CD4-positive, alpha-beta T cell treated with Interleukin-6 for 4 hours (primary cell): Measurements from ENCODE around the gene CATSPER3.
"Not testable (repeated sequence)": the region's sequence is repeated elsewhere in the genome, so short reads cannot be mapped to it uniquely, and the experiment has no call there.

Experiments used
- DNase-seq: peaks from one replicate; pipeline ENCODE4 v3.0.0-alpha.2; 2020; ENCODE audit warnings: mixed read lengths

The CATSPER3 gene

DNA sequence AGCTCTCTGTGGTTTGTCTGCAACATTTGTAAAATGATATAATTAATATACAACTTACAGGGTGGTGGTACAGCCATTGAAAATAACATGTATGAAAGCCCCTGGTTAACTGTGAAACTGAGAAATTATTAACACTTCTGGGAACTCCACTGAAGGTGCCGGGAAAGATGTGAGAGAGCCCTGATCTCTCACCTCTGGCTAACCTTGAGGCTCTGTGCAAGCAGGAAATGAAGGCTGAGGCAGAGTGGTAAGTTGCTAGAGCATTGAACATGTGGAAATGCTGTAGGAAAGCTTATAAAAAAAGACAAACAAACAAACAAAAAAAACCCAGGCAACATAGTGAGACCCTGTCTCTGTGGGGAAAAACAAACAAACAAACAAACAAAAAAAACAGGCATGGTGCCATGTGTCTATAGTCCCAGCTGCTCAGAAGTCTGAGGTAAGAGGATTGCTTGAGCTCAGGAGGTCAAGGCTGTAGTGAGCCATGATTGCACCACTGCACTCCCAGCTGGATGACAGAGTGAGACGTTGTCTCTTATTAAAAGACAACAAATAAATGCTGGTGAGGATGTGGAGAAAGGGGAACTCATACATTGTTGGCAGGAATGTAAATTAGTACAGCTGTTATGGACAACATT lies 7.5 kb downstream of the CATSPER3 start:
- DNase-seq: no peak

DNA sequence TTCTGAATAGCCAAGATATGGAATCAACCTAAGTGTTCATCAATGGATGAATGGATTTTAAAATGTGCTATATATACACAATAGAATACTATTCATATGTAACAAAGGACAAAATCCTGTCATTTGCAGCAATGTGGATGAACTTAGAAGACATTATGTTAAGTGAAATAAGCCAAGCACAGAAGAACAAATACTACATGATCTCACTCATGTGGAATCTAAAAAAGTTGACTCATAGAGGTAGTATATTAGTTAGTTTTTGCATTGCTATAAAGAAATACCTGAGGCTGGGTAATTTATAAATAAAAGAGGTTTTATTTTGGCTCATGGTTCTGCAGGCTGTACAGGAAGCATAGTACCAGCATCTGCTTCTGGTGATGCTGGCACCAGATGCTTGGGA lies 8.1 kb downstream of the CATSPER3 start:
- no peak for DNase-seq

DNA sequence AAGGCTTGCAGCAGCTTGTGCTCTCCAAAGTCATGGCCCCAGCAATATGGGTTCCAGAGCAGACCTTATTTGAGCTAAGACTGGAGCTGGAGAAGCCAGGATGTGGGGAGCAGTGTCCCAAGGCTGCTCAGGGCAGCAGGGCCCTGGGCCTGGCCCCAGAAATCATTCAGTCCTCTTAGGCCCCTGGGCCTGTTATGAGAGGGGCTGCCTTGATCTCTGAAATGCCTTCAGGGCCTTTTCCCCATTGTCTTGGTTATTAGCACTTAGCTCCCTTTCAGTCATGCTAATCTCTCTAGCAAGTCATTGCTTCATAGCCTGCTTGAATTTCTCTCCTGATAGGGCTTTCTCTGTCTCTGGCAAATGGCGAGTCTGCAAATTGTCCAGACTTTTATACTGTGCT lies 9.1 kb downstream of the CATSPER3 start:
- DNase-seq: no peak

DNA sequence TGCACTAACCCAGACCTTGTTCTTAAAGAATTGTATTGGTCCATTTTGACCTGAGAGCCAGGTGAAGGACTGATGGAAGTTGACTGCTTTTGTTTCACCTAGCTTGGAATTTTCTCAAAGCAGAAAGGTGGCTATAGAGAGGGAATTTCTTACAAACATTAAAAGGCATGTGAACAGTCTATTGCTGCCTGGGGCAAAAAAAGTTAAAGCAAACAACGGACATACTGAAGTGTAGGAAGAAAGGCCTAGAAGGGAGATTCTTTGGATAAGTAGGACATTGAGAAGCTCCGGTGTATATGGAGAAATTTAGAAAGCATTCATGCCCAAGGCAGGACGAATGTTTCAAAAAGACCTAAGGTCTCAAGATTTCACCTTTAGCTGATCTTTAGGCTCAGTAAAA lies 11.7 kb downstream of the CATSPER3 start:
- no peak for DNase-seq

DNA sequence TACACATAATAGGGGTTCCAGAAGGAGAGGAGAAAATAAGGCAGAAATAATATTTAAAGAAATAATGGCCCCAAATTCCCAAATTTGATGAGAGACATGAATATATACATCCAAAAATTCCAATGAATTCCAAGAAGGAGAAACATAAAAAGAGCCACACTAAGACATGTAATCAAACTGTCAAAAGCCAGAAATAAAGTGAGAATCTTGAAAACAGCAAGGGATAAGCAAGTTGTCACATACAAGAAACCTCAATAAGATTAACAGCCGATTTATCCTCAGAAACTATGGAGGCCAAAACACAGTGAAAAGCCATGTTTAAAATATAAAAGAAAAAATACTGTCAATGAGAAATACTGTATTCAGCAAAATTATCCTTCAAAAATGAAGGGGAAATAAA lies 14.5 kb downstream of the CATSPER3 start:
- no peak for DNase-seq

DNA sequence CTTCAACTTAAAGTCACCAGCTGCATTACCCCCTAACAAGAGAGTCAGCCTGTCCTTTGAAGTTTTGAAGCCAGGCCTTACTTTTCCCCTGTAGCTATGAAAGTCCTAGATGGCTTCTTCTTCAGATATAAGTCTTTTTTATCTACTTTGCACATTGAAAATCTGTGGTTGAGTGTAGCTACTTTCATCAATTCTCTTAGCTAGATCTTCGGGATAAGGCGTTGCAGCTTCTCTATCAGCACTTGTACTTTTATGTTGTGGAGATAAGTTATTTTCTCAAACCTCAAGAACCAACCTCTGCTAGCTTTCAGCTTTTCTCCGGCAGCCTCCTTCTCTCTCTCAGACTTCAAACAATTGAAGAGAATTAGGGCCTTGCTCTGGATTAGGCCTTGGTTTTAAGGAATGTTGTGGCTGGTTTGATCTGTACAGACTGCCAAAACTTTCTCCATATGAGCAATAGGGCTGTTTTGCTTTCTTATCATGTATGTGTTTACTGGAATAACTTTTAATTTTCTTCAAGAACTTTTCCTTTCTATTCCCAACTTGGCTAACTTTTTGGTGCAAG lies 21.6 kb downstream of the CATSPER3 start:
- no peak for DNase-seq

DNA sequence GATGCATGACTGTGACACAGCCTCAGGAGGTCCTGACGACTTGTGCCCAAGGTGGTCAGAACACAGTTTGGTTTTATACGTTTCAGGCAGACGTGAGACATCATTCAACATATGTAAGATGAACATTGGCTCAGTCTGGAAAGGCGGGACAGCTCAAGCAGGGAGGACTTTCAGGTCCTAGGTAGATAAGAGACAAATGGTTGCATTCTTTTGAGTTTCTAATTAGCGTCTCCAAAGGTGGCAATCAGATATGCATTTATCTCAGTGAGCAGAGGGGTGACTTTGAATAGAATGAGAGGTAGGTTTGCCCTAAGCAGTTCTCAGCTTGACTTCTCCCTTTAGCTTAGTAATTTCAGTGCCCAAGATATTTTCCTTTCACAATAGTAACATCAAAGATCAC lies 22.5 kb downstream of the CATSPER3 start:
- not testable (repeated sequence) for DNase-seq

DNA sequence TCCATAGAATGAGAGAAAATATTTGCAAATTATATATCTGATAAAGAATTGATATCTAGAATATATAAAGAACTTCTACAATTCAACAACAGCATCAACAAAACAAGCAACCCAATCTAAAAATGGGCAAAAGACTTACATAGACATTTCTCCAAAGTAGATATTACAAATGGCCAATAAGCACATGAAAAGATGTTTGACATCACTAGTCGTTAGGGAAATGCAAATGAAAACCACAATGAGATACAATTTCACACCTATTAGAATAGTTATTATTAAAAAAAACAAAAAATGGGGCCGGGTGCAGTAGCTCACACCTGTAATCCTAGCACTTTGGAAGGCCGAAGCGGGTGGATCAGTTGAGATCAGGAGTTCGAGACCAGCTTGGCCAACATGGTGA lies 24.4 kb downstream of the CATSPER3 start:
- DNase-seq: no peak

DNA sequence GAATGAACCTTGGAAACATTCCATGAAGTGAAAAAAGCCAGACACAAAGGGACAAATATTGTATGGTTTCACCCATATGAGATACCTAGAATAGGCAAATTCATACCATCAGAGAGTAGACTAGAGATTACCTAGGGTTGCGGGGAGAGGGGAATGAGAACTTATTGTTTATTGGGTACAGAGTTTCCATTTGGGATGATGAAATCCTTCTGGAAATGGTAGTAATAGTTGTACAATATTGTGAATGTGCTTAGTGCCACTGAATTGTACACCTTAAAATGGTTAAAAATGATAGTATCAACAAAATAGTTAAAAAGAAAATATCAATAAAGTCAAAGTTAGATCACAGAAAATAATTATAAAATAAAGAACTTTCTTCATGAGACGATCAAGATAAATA lies 25.5 kb downstream of the CATSPER3 start:
- DNase-seq: no peak

DNA sequence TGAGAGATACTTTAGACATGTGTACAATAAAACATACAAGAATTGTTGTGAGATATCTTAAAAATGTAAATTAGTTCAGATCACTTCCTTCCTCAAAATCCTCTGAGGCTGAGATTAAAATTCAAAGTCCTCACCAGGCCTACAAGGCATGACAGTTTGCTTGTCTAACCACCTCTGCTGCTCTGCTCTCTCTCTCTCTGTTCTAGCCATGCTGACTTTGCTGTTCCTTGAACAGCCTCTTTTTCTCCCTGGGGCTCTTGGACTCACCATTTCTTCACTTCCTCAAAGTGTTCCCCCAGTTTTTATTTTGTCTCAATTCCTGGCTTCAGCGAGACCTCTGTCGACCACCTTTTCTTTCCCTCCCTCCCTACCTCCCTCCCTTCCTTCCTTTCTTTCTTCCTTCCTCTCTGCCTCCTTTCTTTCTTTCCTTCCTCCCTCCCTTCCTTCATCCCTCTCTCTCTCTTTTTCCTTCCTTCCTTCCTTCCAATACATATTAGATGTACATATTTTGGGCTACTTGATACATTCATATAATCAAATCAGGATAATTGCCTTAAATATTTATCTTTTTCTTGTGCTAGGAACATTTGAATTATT lies 27.0 kb downstream of the CATSPER3 start:
- no peak for DNase-seq

DNA sequence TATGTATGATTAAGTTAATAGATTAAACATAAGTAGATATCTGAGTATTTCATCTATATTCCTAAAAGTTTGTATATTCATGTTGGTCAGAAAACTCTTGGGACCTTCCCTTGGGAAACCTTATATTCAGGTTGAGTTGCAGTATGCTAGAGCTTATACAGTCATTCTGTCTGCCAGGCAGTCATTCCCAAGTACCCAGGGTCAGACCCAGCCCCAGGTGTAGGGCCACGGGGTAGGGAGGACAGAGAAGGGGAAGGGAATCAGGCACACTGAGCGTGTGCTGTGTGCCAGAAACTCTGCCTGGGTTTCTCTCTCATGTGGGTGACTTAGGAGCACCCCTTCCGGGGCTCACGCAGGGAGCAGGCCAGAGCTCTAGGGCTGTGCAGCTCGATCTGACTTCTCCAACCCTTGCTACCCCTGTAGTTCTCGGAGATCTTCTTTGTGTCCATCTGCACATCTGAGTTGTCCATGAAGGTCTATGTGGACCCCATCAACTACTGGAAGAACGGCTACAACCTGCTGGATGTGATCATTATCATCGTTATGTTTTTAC lies 28.2 kb downstream of the CATSPER3 start:
- no peak for DNase-seq

DNA sequence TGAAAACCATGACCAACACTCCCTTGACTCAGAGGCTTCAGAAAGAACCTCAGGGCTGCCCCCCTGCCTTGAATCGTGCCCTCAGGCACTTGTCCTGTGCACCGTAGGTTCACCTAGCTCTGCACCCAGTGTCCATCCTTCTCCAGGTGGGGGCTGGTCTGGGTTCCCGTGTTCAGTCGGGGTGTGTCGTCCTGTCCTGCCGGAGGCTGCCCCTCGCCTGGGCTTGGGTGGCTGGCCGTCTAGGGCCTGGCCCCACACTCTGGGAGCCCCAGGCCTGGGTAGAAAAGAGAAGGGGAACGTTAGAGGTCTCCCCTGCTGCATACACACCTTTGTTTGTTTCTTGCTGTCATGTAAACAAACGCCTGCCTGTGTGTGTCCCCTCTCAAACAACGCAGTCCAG lies 29.3 kb downstream of the CATSPER3 start:
- no peak for DNase-seq

DNA sequence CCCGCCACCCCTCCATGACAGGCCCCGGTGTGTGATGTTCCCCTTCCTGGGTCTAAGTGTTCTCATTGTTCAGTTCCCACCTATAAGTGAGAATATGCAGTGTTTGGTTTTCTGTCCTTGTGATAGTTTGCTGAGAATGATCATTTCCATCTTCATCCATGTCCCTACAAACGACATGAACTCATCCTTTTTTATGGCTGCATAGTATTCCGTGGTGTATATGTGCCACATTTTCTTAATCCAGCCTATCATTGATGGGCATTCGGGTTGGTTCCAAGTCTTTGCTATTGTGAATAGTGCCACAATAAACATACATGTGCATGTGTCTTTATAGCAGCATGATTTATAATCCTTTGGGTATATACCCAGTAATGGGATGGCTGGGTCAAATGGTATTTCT lies 30.4 kb downstream of the CATSPER3 start:
- not testable (repeated sequence) for DNase-seq

DNA sequence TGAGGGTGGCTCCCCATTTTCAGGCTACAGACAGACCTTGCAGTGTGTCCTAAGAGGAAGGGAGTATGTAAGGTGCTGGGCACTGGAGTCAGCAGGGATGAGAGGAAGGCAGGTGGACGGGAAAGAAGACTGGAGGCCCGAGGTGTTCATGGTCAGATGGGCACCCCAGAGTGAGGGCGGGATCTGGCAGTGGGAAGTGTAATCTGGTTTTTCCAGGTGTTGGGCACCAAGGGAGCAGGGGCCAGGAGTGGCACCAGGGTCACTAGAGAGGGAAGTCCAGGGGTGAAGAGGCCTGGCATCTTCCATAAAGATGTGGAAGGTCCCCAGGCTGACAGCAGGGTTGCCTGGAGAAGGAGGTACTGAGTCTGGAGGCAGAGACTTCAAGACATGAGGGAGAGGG lies 36.7 kb downstream of the CATSPER3 start:
- DNase-seq: no peak

DNA sequence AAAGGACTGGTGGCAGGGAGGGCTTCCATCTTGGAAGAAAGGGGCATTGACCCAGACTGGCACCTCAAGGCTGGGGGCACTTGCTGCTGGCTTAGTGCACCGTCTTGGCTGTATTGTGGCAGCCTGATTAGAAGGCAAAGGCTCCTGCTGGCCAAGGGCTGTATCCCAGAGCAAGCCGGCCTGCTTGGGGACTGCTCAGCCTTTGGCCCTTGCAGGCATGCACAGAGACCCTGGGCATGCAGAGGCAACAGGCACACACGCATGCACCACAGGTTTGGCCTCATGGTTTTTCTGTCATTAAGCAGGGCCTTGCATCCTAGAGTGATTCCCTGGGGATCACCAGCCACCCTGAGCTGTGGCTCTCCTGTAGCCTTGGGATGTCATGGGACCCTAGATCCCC lies 37.4 kb downstream of the CATSPER3 start:
- no peak for DNase-seq

DNA sequence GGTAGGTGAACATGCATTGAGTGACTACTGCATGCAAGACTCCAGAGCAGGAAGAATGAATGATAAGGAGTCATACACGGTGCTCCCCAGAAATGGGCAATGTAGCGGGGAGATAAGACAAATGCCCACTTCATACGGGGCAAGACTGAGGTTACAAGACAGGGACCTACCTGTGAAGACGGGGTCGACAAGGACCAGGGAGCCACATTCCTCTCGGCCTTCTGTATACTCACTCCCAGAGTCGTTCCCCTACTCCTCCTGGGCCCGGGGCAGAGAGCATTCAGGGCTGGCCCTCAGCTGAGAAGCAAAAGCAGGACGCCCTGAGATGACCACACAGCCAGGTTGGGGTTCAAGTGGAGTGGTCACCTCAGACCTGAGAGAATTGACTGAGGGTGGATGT lies 39.6 kb downstream of the CATSPER3 start:
- no peak for DNase-seq

DNA sequence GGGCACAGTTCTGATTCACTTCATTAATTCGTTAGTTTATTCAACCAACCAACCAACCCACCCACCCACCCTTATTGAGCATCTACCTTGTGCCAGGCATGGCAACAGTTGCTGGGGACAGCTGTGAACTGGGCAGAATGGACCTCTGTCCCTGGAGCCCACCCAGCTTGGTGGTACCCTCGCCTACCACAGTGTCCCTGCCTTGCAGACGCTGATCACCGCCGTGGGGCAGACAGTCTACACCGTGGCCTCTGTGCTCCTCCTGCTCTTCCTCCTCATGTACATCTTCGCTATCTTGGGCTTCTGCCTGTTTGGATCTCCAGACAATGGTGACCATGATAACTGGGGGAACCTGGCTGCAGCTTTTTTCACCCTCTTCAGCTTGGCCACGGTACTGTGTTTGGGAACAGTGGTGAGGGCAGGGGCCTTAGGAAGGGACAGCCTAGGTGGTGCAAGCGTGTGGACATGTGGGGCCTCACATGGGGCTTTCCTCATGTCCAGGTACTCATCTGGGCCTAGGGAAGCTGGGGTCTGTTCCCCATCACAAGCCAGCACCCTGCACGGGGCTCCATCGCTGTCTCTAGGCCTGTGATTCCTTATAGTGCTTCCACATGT lies 40.1 kb downstream of the CATSPER3 start:
- DNase-seq: no peak

DNA sequence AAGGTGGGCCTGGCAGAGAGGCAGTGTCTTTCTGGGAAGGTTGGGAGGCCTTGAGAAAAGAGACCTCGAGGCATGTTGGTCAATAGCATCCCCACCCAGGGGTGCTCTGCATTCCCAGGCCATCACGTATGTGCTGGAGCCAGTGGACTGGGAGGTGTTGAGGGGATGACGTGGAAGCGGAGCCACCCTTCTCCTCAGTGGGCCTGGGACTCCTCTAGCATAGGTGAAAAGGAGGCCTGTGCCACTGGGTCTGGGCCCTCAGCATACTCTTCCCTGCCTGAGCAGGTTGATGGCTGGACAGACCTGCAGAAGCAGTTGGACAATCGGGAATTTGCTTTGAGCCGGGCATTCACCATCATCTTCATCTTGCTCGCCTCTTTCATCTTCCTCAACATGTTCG lies 40.8 kb downstream of the CATSPER3 start:
- DNase-seq: no peak

DNA sequence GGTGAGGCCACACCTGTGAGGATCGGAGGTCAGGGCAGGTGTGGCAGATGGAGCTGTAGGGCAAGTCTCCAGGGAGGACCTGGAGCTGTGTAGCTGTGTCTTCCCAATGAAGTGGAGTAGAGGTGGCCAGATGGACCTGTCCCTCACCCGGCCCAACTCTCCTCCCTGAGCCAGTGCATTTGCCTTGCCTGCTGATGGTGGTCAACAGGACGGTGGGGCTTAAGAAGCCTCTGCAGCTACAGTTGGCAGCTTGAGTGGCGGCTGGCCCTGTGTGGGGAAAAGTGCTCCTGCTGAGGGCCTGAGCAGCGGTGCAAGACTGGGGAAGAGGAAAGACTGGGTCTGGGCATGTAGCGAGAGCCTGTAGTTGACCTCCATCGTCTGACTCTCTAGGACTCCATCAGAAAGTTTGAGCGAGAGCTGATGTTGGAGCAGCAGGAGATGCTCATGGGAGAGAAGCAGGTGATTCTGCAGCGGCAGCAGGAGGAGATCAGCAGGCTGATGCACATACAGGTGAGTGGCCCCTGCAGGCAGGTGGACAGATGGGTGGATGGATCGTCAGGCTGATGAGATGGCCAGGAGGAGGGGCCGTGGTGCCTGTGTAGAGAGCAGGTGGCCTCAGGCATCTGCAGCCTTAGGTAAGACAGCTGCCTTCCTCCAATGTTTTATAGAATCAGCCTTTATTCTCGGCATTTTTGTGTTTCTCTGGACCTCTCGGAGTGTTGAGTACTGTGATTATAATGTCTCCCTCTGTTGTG lies 41.5 kb downstream of the CATSPER3 start:
- DNase-seq: no peak

DNA sequence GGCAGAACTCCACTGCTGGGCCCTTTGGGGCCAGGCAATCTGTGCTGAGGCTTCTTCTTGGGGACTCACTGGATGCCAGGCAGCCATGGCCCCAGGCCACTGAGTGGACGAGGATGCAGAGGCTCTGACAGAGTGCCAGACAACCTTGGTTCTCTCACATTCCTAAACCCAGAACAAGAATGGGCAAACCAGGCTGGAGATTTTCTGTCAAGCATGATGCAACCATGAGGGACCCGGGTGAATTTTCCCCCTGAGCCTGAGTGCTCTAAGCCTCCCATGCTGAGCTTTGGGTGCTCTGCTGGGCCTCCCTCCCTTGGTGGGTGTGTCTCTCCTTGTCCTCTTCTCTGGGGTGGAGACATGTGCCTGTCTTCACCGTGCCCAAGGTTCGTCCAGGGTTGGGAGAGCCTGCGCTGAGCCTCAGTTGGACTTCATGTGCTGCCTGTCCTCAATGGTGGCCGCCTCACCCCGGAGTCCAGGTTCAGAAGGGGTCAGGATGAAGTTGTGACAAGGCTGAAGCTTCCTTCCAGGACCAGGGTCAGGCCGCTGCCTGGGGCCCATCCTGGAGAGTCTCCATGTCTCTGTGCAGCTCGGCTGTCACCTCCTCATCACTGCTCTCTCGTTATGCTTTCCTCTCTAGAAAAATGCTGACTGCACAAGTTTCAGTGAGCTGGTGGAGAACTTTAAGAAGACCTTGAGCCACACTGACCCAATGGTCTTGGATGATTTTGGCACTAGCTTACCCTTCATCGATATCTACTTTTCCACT lies 42.2 kb downstream of the CATSPER3 start:
- DNase-seq: no peak

DNA sequence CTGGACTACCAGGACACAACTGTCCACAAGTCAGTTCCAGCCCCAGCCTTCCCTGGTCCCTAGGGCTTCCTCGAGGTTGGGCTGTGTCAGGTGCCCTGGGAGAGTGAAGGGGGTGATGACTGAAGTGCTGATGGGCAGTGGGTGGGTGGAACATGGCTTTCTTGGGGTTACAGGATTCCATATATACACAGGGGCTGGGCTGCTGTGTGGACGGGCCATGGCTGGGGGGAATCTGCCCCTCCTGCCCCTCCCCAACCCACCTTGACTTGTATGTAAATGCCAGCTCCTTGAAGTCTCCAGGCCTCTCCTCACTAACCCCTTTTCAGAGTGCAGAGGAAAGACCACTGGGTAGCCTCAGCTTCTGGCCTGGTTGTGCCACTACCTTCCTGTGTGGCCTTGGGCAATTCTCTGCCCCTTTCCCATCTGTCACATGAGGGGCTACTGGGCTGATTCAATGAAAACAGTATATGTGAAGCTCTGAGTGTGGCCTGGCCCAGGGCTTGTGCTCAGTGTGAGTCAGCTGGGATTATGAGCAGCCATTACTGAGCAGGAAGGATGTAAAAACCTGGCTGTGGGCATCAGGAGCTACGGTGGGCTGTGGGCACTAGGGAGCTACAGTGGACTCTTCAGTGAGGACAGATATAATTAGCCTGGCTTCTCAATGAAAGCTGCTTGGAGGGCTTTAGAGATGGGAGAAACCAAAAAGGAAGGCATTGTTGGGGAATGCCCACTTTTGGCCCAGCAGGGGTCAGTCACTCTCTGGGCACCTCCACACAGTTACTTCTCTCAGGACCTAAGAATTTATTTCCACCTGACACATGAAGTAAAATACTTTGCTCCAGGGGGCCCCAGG lies 43.0 kb downstream of the CATSPER3 start:
- no peak for DNase-seq
